ENCODE results near the gene ODR4. TPM values are rescaled to one million over a fixed set of nuclear protein-coding genes. Genes with fewer than 3 reads are reported as not detected.

ODR4 gene
- total RNA-seq, 2 experiments from 2014 or later, result 12.0 to 16.1 TPM

DNA sequence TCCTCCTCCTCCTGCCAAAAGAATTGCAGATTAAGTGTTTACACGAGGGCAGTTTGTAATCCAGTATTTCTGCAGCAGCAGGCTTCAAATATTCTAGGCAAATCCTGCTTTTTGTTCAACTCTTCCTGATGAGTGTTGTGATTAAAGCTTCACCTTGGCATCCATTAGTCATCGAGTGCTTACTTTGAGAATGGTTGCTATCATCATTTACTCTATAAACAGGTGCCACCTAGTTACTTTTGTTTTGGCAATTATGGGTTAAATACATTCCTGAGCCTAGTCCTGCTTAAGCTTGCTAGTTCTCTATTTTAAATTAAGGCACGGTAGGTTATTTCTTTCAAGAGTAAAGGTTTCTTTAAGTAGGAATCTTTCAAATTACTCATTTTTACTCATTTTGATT lies 64.9 kb downstream of the ODR4 start:
- POLR2A ChIA-PET, result no interaction called here
- intact Hi-C loops (cut with micrococcal nuclease; ENCODE audit: unreplicated experiment), result no loop called here
- H3K4me2 ChIP-seq (ENCODE audit: low read length), result no peak overlapping the region

GRCh38 chr1:186442651-186443375 lies 67.2 kb downstream of the ODR4 start:
- TF ChIP-seq EZH2phosphoT487 (IDR thresholded peaks at IDR 0.05; ENCODE audit: borderline replicate concordance, low read depth, low read length) (no peak), CTCF (conservative IDR thresholded peaks at IDR 0.05; ENCODE audit: low read length) (no peak)
- H3K36me3 ChIP-seq (ENCODE audit: insufficient read depth, low read length), result no peaks in the 10 kb centered on the region
- no peak overlapping the region for H3K4me2 ChIP-seq (ENCODE audit: low read length)
- intact Hi-C loops (cut with micrococcal nuclease; ENCODE audit: unreplicated experiment), result no loop called here
- H3K4me3 ChIP-seq (ENCODE audit: low read depth, low read length, poor library complexity, severe bottlenecking), result no peak overlapping the region
- ChIA-PET POLR2A (interaction anchor here (0.7 to 0.8 kb wide), 3 partner anchors 11 to 1746 kb away, joined by 4 to 5 read pairs (median 5); no protein-coding TSS in a partner anchor), CTCF (ENCODE audit: unreplicated experiment) (no interaction called here)
- H3K79me2 ChIP-seq (ENCODE audit: insufficient read depth, low read depth, low read length), result no peaks in the 10 kb centered on the region
- H3K9me3 ChIP-seq (ENCODE audit: low read length), result no peaks in the 10 kb centered on the region
- H2AFZ ChIP-seq (ENCODE audit: low read length), result no peak overlapping the region
- no peaks in the 10 kb centered on the region for H4K20me1 ChIP-seq (ENCODE audit: insufficient read depth, low read length)
- H3K27ac ChIP-seq (ENCODE audit: low read depth, low read length, poor library complexity, severe bottlenecking), result no peak overlapping the region
- no TSS peak for BruUV-seq (replicated peaks)
- DNase-seq (ENCODE audit: low spot score), result no peak
- no peaks in the 10 kb centered on the region for H3K9me2 ChIP-seq (ENCODE audit: insufficient read depth, low read length)
- no peaks in the 10 kb centered on the region for H3K4me1 ChIP-seq (ENCODE audit: insufficient read depth, low read length, poor library complexity, severe bottlenecking)

More for the DNA sequence above, 64.9 kb downstream of the ODR4 start:
- no peaks in the 10 kb centered on the region for H3K9me2 ChIP-seq (ENCODE audit: insufficient read depth, low read length)
- no peaks in the 10 kb centered on the region for H3K9me3 ChIP-seq (ENCODE audit: low read length)
- H3K79me2 ChIP-seq (ENCODE audit: insufficient read depth, low read depth, low read length), result no peaks in the 10 kb centered on the region
- CTCF ChIA-PET (ENCODE audit: unreplicated experiment), result no interaction called here
- H3K4me3 ChIP-seq (ENCODE audit: low read depth, low read length, poor library complexity, severe bottlenecking), result no peak overlapping the region
- no peaks in the 10 kb centered on the region for H3K4me1 ChIP-seq (ENCODE audit: insufficient read depth, low read length, poor library complexity, severe bottlenecking)
- no peak for DNase-seq (ENCODE audit: low spot score)
- no TSS peak for BruUV-seq (replicated peaks)
- no peak for TF ChIP-seq EZH2phosphoT487 (IDR thresholded peaks at IDR 0.05; ENCODE audit: borderline replicate concordance, low read depth, low read length)
- TF ChIP-seq CTCF (conservative IDR thresholded peaks at IDR 0.05; ENCODE audit: low read length), result no peak
- H3K27ac ChIP-seq (ENCODE audit: low read depth, low read length, poor library complexity, severe bottlenecking), result no peak overlapping the region
- H3K36me3 ChIP-seq (ENCODE audit: insufficient read depth, low read length), result no peaks in the 10 kb centered on the region
- H2AFZ ChIP-seq (ENCODE audit: low read length), result no peak overlapping the region
- no peaks in the 10 kb centered on the region for H4K20me1 ChIP-seq (ENCODE audit: insufficient read depth, low read length)

GRCh38 chr1:186443638-186444037 lies 68.0 kb downstream of the ODR4 start:
- Histone ChIP-seq H3K36me3 (ENCODE audit: insufficient read depth, low read length) (no peaks in the 10 kb centered on the region), H4K20me1 (ENCODE audit: insufficient read depth, low read length) (no peaks in the 10 kb centered on the region), H3K9me3 (ENCODE audit: low read length) (no peaks in the 10 kb centered on the region), H3K4me2 (ENCODE audit: low read length) (no peak overlapping the region), H3K79me2 (ENCODE audit: insufficient read depth, low read depth, low read length) (no peaks in the 10 kb centered on the region), H3K9me2 (ENCODE audit: insufficient read depth, low read length) (no peaks in the 10 kb centered on the region), H3K4me1 (ENCODE audit: insufficient read depth, low read length, poor library complexity, severe bottlenecking) (no peaks in the 10 kb centered on the region), H2AFZ (ENCODE audit: low read length) (no peak overlapping the region), H3K4me3 (ENCODE audit: low read depth, low read length, poor library complexity, severe bottlenecking) (no peak overlapping the region), H3K27ac (ENCODE audit: low read depth, low read length, poor library complexity, severe bottlenecking) (no peak overlapping the region)
- CTCF ChIA-PET (ENCODE audit: unreplicated experiment), result no interaction called here
- TF ChIP-seq EZH2phosphoT487 (IDR thresholded peaks at IDR 0.05; ENCODE audit: borderline replicate concordance, low read depth, low read length), result no peak
- no peak for TF ChIP-seq CTCF (conservative IDR thresholded peaks at IDR 0.05; ENCODE audit: low read length)
- POLR2A ChIA-PET, result no interaction called here
- intact Hi-C loops (cut with micrococcal nuclease; ENCODE audit: unreplicated experiment), result no loop called here
- BruUV-seq (replicated peaks), result no TSS peak
- no peak for DNase-seq (ENCODE audit: low spot score)
